Loucy (cell line): Measurements from ENCODE around the gene DXO.

Experiments used
- CTCF ChIP-seq: fragments of 200-600 bp; sonication (generic); conservative IDR thresholded peaks from 2 replicates; pipeline ENCODE4 v1.5.1; 2014; ENCODE audit warnings: mild to moderate bottlenecking, antibody characterized with exemption, low read length
- EZH2phosphoT487 ChIP-seq: fragments of 200-600 bp; IDR thresholded peaks from 2 replicates; pipeline ENCODE4 v1.6.1; 2018; ENCODE audit warnings: antibody characterized with exemption, mild to moderate bottlenecking, moderate library complexity, borderline replicate concordance

DNA sequence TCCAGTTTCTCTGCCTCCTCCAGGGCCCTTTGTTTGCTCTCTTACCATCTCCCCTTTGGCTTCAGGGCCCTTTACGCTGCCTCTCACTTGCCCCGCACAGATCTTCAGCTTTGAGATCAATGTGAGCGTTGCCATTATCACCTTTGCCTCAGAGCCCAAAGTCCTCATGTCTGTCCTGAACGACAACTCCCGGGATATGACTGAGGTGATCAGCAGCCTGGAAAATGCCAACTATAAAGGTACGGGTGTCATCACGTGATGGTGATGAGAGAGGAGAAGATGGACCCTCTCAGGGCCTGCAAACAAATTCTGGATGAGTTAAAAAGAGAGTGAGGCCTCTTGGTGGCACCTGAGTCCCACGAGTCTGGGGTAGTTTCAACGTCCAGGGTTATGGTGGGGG is 36.1 kb downstream of the DXO start:
- no peak for TF ChIP-seq CTCF
- no peak for TF ChIP-seq EZH2phosphoT487
